Smooth muscle cell (in vitro differentiated cells): ENCODE measurements around the gene NCKAP5. TPM values are rescaled to one million over a fixed set of nuclear protein-coding genes. Genes with fewer than 3 reads are reported as not detected.

Experiments
- DNase-seq: peaks from one replicate; lab custom pipeline; 2025; ENCODE audit not compliant: unreplicated experiment; lab: John Stamatoyannopoulos, UW
- H2AFZ ChIP-seq: fragments of 200-600 bp; sonication (generic); 2 replicates; pipeline ENCODE4 v1.6.0; 2016; ENCODE audit warnings: antibody characterized with exemption, low read depth, mild to moderate bottlenecking
- H3F3A ChIP-seq: fragments of 200-600 bp; sonication (generic); 2 replicates; pipeline ENCODE4 v1.6.0; 2017; ENCODE audit warnings: antibody characterized with exemption, low read depth
- H3K27ac ChIP-seq: fragments of 200-600 bp; sonication (generic); 2 replicates; pipeline ENCODE4 v1.5.1; 2016; ENCODE audit warnings: low read depth, mild to moderate bottlenecking
- H3K27me3 ChIP-seq: fragments of 200-600 bp; sonication (generic); 2 replicates; pipeline ENCODE4 v1.6.1; 2016; ENCODE audit warnings: low read depth, mild to moderate bottlenecking
- H3K36me3 ChIP-seq: fragments of 200-600 bp; sonication (generic); 2 replicates; pipeline ENCODE4 v1.5.1; 2016; ENCODE audit warnings: low read depth
- H3K4me1 ChIP-seq: fragments of 200-600 bp; sonication (generic); 2 replicates; pipeline ENCODE4 v1.5.1; 2016; ENCODE audit warnings: low read depth
- H3K4me2 ChIP-seq: fragments of 200-600 bp; sonication (generic); 2 replicates; pipeline ENCODE4 v1.6.0; 2016; ENCODE audit warnings: mild to moderate bottlenecking
- H3K4me3 ChIP-seq: fragments of 200-600 bp; sonication (generic); 2 replicates; pipeline ENCODE4 v1.5.1; 2016; ENCODE audit warnings: mild to moderate bottlenecking
- H3K79me2 ChIP-seq: fragments of 200-600 bp; sonication (generic); 2 replicates; pipeline ENCODE4 v1.6.0; 2016; ENCODE audit warnings: low read depth, mild to moderate bottlenecking
- H3K9ac ChIP-seq: fragments of 200-600 bp; sonication (generic); 2 replicates; pipeline ENCODE4 v1.6.0; 2016; ENCODE audit warnings: low read depth
- H3K9me3 ChIP-seq: fragments of 200-600 bp; sonication (generic); replicated peaks from 2 replicates; pipeline ENCODE4 v1.5.1; 2016; ENCODE audit warnings: low read depth
- H4K20me1 ChIP-seq: fragments of 200-600 bp; sonication (generic); 2 replicates; pipeline ENCODE4 v1.6.0; 2016; ENCODE audit warnings: low read depth
- CTCF ChIP-seq: fragments of 200-600 bp; sonication (generic); IDR thresholded peaks from 2 replicates; pipeline ENCODE4 v1.5.1; 2017; ENCODE audit warnings: borderline replicate concordance, mild to moderate bottlenecking, antibody characterized with exemption; ENCODE audit not compliant: insufficient read depth, poor library complexity, severe bottlenecking
- WGBS: methylation state at CpG from one replicate; pipeline ENCODE4 v1.1.7; 2016; ENCODE audit warnings: low lambda C conversion rate; 5-methylcytosine and 5-hydroxymethylcytosine counted together
- polyA plus RNA-seq: library from polyadenylated mRNA; unstranded; fragments of >200 nt; fragmentation: Nextera tagmentation; extraction: Ambion mirVana; gene quantifications from 2 replicates; pipeline ENCODE4 v1.2.1, GENCODE V29; 2016
- total RNA-seq: library from RNA; depleted of rRNA; stranded (reverse); fragments of >200 nt; gene quantifications from 2 replicates; pipeline ENCODE4 v1.2.3, GENCODE V29; 2014

Gene NCKAP5
- total and polyA plus RNA-seq, 2 experiments from 2014 or later, result 4.6 to 9.5 TPM

DNA sequence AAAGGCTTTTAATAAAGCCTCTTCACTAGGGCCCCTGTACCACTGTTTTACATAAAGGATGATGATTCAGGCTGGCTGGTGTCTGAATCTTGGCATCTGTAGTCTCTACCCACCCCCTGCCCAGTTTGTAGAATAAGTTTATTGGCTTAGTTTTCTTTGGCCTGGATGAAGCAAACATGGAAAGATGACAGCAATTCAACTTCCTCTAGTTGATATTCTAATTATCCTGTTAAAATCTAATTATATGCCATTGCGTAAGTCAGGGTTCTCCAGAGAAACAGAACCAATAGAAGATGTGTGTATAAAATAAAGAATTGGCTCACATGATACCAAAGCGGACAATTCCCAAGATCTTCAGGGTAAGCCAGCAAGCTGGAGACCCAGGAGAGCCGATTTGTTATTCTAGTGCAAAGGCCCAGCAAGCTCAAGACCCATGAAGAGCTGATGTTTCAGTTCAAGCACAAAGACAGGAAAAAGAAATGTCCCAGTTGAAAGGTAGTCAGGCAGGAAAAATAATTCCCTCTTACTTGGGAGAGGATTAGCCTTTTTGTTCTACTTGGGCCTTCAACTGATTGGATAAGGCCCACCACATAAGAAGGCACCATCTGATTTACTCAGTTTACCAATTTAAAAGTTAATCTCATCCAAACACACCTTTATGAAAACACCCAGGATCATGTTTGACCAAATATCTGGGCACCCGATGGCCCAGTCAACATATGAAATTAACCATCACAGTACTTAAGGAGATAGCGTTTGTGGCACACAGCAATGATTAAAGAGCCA, 815.6 kb downstream of the NCKAP5 start:
- Histone ChIP-seq H3K27ac (no peak overlapping the region), H3K27me3 (no peaks in the 10 kb centered on the region), H3K4me1 (no peaks in the 10 kb centered on the region), H3K9ac (no peak overlapping the region), H2AFZ (no peak overlapping the region), H3K4me3 (no peak overlapping the region), H3K9me3 (no peaks in the 10 kb centered on the region), H3K79me2 (no peaks in the 10 kb centered on the region), H3F3A (no peaks in the 10 kb centered on the region), H3K36me3 (no peaks in the 10 kb centered on the region), H4K20me1 (no peaks in the 10 kb centered on the region), H3K4me2 (no peak overlapping the region)
- 97% methylated on average over 5 of the region's 5 CpGs for WGBS
- no peak for TF ChIP-seq CTCF
- no peak for DNase-seq

DNA sequence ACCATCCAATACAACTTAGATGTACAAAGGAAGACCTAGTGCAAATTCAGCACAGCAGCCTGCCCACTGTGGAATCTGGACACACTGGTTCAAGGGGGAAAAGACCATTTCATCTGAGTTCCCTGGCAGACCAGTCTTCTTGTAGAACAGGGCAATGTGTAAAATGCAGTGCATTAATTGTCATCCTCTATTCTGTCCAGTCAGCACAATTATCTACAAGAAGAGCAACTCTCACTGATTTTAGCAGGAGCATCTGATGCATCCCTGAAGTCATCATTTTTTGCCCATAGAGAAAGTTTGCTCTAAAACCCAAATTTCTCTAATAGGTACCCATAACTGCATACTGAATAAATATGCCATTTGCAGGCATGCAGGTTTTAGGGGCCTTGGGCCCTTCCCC, 816.4 kb downstream of the NCKAP5 start:
- H3K79me2 ChIP-seq, result no peaks in the 10 kb centered on the region
- H4K20me1 ChIP-seq, result no peaks in the 10 kb centered on the region
- H3F3A ChIP-seq, result no peaks in the 10 kb centered on the region
- H3K9me3 ChIP-seq, result no peaks in the 10 kb centered on the region
- H3K4me3 ChIP-seq, result no peak overlapping the region
- TF ChIP-seq CTCF, result no peak
- no peak for DNase-seq
- H3K27ac ChIP-seq, result no peak overlapping the region
- no peak overlapping the region for H2AFZ ChIP-seq
- no peaks in the 10 kb centered on the region for H3K27me3 ChIP-seq
- no peaks in the 10 kb centered on the region for H3K36me3 ChIP-seq
- H3K9ac ChIP-seq, result no peak overlapping the region
- H3K4me2 ChIP-seq, result no peak overlapping the region
- no peaks in the 10 kb centered on the region for H3K4me1 ChIP-seq

DNA sequence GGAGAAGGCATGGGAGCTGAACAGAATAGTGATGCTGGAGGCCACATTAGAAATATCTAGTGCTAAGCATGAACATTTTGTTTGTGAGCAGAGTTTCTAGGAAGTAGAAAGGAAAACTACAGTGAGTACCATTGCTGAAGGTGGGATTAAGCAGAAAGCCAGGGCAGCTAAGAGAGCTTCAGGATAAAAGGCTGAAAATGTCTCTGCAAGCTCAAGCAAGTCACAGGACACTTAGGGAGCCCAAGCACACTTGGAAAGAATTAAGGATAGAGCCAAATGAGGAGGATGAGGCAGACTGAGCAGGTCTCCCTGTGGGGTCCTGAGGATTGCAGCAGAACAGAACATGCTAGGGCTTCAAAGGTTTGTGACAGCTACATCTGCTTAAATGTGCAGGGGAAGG, 817.7 kb downstream of the NCKAP5 start:
- Histone ChIP-seq H3K27ac (no peak overlapping the region), H3K4me3 (no peak overlapping the region), H3K9me3 (no peaks in the 10 kb centered on the region), H3K79me2 (no peaks in the 10 kb centered on the region), H2AFZ (no peak overlapping the region), H3F3A (no peaks in the 10 kb centered on the region), H3K4me1 (no peaks in the 10 kb centered on the region), H4K20me1 (no peaks in the 10 kb centered on the region), H3K9ac (no peak overlapping the region), H3K36me3 (no peaks in the 10 kb centered on the region), H3K27me3 (no peaks in the 10 kb centered on the region), H3K4me2 (no peak overlapping the region)
- DNase-seq, result no peak
- TF ChIP-seq CTCF, result no peak

GRCh38 chr2:132747046-132747445, 821.2 kb downstream of the NCKAP5 start:
- TF ChIP-seq CTCF, result no peak
- H3K36me3 ChIP-seq, result no peaks in the 10 kb centered on the region
- no peaks in the 10 kb centered on the region for H4K20me1 ChIP-seq
- H3F3A ChIP-seq, result no peaks in the 10 kb centered on the region
- no peak overlapping the region for H3K9ac ChIP-seq
- no peak overlapping the region for H3K27ac ChIP-seq
- H2AFZ ChIP-seq, result no peak overlapping the region
- no peaks in the 10 kb centered on the region for H3K9me3 ChIP-seq
- H3K4me1 ChIP-seq, result no peaks in the 10 kb centered on the region
- H3K27me3 ChIP-seq, result no peaks in the 10 kb centered on the region
- no peaks in the 10 kb centered on the region for H3K79me2 ChIP-seq
- H3K4me2 ChIP-seq, result no peak overlapping the region
- no peak overlapping the region for H3K4me3 ChIP-seq
- WGBS, result 86% methylated on average over 2 of the region's 2 CpGs
- no peak for DNase-seq
